Measurements from ENCODE around the gene POMGNT2.

The POMGNT2 gene

DNA sequence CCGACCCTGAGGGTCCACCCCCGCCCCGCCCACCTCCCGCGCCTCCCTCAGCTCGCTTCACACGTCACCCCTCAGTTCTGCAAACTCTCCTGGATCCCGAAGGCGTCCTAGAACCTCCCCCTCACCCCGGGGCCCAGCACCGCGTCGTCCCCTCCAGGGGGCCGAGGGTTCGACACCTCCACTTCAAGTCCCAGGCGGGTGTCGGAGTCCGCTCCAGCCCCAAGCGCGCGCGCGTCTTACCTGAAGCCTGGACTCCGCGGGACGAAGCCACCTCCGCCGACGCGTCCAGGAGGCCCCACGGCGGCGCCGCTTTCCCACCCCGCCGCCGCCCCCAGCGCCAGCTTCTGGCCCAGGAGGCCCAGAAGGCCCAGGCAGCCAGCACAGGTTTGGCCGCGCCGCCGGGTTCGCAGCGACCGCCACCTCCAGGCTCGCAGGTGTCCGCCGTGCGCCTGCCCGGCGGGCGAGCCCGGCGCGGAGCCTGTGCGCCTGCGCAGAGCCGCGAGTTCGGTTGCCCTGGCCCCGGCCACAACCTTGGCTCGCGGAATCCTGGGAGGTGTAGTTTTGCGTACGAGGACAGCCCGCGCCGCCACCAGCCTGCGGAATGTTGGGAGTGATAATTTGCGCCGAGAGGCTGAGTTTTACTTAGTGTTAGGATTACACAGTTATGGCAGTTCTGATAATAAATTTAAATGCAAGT lies at the start of gene POMGNT2:
TSS of gene POMGNT2 (minus strand) at position 484 of the 697 bp plus-strand sequence. CDS start 24,648 bp downstream, outside the sequence.
- DNase-seq, result no peak

- DNase-seq, result no peak
Observed at GRCh38 chr3:43154980-43155379, 49.1 kb upstream of the POMGNT2 start.

DNA sequence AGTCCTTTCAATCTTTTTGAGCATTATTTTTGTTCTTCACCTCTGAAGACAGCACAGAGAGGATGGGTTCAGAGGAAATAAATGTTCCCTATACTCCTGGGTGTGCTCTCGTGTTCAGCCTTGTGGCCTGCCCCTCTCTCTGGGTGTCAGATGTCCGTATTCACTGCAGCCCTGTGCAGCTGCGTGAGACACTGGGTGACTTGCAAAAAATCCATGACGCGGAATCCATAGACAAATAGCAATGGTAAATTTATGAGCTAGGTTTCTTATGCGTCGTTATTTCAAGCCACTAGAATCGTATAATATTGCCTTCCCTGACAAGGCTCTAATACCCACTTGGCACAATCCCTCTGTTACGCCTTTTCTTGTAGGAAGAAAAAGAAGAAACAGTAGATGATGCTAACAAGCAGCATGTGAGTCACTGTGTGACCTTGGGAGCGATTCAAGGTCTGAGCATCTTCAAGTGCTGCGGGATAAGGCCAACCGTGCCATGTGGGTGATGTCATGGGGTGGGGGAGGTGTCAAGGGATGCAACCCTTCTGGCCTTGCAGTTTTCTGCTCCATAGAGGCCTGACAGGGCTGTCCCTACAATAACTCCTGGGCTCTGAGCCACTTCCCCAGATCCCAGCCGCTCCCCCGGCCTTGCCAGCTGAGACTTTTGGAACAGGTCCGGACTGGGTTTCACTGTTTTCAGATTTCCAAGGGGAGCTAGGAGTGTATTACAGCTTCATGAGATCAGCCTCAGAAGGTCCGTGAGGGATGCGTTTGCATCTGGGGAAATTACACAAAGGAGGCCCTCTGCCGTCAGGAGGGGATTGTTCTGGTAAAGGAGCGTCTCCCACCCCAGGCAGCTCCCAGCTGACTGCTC lies 47.6 kb upstream of the POMGNT2 start:
- no peak for DNase-seq

GRCh38 chr3:43152649-43153048 lies 46.8 kb upstream of the POMGNT2 start:
- DNase-seq, result no peak

- no peak for DNase-seq
Observed at GRCh38 chr3:43148033-43148432, 42.2 kb upstream of the POMGNT2 start.

DNA sequence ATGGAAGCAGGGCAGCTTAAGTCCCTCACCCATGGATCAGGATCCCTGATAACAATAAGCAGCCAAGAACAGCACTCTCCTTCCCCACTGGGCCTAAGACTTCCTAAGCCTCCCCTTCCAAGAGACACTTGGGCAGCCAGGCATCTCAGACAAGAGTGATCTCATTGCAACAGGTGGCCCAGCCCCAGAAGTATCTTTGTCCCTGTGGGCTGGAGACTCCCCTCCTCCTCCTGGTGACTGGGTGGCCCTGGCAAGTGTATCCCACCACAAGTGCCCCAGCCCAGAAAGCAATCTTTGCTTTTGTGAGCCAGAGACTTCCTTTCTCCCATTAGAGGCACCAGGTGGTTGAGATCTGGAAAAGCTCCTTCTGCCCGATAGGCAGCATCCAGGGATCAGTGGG lies 40.7 kb upstream of the POMGNT2 start:
- DNase-seq, result no peak

- no peak for DNase-seq
Observed at GRCh38 chr3:43144761-43145490, 39.0 kb upstream of the POMGNT2 start.

DNA sequence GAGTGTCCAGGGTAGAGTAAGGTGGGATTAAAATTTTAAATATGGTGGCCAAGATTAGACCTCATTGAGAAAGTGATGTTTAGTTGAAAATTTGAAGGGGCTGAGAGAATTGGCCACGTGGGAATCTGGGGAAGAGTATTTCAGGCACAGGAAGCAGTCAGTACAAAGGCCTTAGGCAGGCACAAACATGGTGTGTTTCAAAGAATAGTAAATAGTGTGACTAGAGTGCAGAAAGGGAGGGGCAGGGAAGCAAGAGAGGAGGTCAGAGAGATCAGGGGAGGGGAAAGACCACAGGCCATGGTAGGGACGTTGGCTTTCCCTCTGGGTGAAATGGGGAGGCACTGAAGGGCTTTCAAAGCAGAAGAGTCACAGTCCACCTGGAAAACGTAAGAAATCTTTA lies 36.6 kb upstream of the POMGNT2 start:
- no peak for DNase-seq

GRCh38 chr3:43138488-43139231 lies 32.8 kb upstream of the POMGNT2 start:
- no peak for DNase-seq

GRCh38 chr3:43132870-43133636 lies 27.2 kb upstream of the POMGNT2 start:
- DNase-seq, result no peak

DNA sequence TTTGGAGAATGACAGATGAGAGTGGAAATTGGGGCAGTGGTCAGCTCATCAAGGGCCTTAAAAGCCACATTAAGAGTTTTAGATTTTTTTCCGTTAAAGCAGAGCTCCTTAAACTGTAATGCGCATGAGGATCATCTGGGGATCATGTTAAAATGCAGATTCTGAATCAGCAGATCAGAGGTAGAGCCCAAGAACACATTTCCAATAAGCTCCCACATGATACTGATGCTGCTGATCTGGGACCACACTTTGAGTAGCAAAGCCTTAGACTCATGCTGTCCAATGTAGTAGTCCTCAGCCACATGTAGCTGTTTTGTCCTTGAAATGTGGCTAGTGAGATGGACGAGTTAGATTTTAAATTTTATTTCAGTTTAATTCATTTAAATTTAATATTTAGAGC lies 26.3 kb upstream of the POMGNT2 start:
- no peak for DNase-seq

GRCh38 chr3:43128464-43128863 lies 22.6 kb upstream of the POMGNT2 start:
- no peak for DNase-seq

DNA sequence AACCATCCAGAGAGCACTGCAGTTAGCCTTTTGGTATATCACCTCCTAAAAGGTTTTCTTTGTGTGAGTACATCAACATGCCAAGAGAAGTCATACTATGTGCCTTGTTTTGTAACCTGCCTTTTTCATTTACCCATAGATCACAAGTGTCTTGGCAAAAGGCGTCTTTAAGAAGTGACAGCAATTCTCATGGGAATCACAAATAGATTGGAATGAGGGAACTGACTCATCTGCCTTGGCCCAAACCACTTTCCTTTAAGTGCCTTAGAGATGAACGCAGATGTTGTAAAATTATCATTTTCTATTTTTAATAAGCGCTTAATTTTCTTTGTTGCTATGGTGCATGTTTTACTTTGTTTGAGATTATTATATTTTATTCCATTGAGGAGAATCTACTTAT lies 20.7 kb upstream of the POMGNT2 start:
- no peak for DNase-seq

DNA sequence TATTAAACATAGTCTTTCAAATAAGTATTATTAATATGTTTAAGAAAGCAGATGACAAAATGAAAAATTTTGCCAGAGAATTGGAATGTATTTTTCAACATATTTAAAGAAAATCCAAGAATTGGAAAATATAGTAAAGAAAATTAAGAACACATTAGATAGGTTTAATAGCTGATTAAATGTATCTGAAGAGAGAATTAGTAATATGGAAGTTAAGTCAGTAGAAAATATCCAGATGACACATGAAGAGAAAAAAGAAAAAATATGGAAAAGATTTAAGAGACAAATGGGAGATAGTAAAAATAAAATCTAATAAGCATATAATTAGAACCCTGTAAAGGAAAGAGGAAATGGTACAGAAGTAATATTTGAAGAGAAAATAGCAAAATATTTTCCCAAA lies 18.0 kb upstream of the POMGNT2 start:
- no peak for DNase-seq

DNA sequence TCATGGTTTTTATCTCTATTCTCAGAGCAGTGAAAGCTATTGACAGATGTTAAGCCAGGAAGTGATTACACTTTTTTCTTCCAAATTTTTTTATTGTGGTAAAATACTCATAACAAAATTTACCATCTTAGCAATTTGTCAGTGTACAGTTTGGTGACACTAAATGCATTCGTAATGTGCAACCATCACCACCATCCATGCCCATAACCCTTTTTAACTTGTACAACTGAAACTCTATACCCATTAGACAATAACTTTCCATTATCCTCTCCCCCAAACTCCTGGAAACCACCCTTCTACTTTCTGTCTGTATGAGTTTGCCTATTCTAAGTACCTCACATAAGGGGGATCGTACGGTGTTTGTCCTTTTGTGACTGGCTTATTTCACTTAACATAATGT lies 15.1 kb upstream of the POMGNT2 start:
- DNase-seq, result no peak

DNA sequence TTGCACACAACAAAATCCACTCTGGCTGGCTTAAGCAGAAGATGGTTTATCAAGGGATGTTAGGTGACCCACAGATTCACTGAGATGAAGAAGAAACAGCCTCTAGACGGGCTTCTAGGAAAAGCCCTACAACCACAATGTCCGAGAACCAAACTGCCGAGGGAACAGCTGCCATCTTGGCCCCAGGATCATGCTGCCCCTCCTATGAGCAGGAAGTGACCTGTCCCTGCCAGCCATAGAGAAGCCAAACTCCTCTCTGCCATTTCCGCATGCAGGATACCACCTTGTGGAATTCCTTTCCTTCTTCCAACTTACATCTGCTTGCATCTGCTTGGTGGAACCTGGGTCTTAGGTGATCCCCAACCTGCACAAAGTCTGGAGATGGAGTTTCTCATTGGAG lies 11.4 kb upstream of the POMGNT2 start:
- no peak for DNase-seq

- no peak for DNase-seq
Observed at GRCh38 chr3:43113671-43114070, 7.8 kb upstream of the POMGNT2 start.

DNA sequence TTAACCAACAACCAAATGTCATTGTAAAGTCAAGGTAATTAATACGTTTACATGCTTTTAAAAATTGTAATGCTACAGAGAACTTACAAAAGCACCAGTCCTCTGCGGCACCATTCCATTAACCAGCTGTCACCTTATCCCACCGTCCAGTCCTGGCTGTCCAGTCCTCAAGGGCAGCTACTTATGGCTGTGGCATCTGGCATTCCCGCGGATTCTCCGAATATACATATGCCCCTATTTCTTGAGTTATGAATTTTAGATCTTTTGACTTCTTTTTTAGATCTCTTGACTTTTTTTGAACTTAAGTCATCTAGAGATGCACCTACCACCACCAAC lies 382 bp upstream of the POMGNT2 start:
- DNase-seq, result no peak

GRCh38 chr3:43104660-43105595 lies 951 bp downstream of the POMGNT2 start:
- no peak for DNase-seq

- DNase-seq, result no peak
Observed at GRCh38 chr3:43104039-43104438, 1.8 kb downstream of the POMGNT2 start.

All from GF-D8 (cell line).